ENCODE data around the gene ARID1B.

ARID1B gene

GRCh38 chr6:156804402-156804801 lies 27.2 kb downstream of the ARID1B start:
- H3K79me2 ChIP-seq (ENCODE audit: control insufficient read depth, insufficient read depth, low read length, poor library complexity) = peaks cover 15% of the 10 kb centered on the region
- no peaks in the 10 kb centered on the region for H3K27me3 ChIP-seq (ENCODE audit: insufficient read depth, low read length)
- H3K9me3 ChIP-seq (ENCODE audit: insufficient read depth, low read depth, low read length) = peaks cover 2% of the 10 kb centered on the region
- H4K91ac ChIP-seq (ENCODE audit: low read depth, low read length) = no peak overlapping the region
- WGBS (ENCODE audit: extremely low coverage, insufficient coverage, insufficient read length) = no CpG with 5 or more reads among the region's 4 CpGs
- H3K14ac ChIP-seq (ENCODE audit: low read length) = no peak overlapping the region
- H3K23ac ChIP-seq (ENCODE audit: low read length) = no peak overlapping the region
- no peak overlapping the region for H2BK12ac ChIP-seq (ENCODE audit: low read length)
- H2BK120ac ChIP-seq (ENCODE audit: insufficient read depth, low read length, poor library complexity) = no peak overlapping the region
- no peak overlapping the region for H2AFZ ChIP-seq (ENCODE audit: insufficient read depth, low read length, poor library complexity)
- no peak overlapping the region for H4K8ac ChIP-seq (ENCODE audit: low read depth, low read length)
- no peak overlapping the region for H4K12ac ChIP-seq (ENCODE audit: low read depth, low read length)
- DNase-seq = no peak
- no peak overlapping the region for H3K9ac ChIP-seq (ENCODE audit: low read length)
- peaks cover 0 to 2% of the 10 kb centered on the region in 2 experiments for H3K36me3 ChIP-seq (ENCODE audit: control insufficient read depth in 1 of 2, insufficient read depth in 2 of 2, low read length in 2 of 2)
- no peak overlapping the region for H2AK5ac ChIP-seq (ENCODE audit: low read length)
- H3K4me3 ChIP-seq (ENCODE audit: low read depth, low read length) = no peak overlapping the region
- H3K4me2 ChIP-seq (ENCODE audit: low read length) = no peak overlapping the region
- H3K4me1 ChIP-seq (ENCODE audit: control insufficient read depth in 1 of 2, insufficient read depth in 2 of 2, low read length in 2 of 2) = peaks cover 3 to 8% of the 10 kb centered on the region in 2 experiments
- no peak overlapping the region for H2BK5ac ChIP-seq (ENCODE audit: low read depth, low read length, poor library complexity)
- H3K4ac ChIP-seq (ENCODE audit: low read depth, low read length) = peak overlapping the region; percentile 91
- H3K79me1 ChIP-seq (ENCODE audit: low read length) = no peaks in the 10 kb centered on the region
- no peak overlapping the region for H3K27ac ChIP-seq (ENCODE audit: low read depth, low read length)
- H3K18ac ChIP-seq (ENCODE audit: low read length) = no peak overlapping the region

GRCh38 chr6:156806155-156806554 lies 29.0 kb downstream of the ARID1B start:
- WGBS (ENCODE audit: extremely low coverage, insufficient coverage, insufficient read length) = no CpG with 5 or more reads among the region's 4 CpGs
- H3K4me1 ChIP-seq (ENCODE audit: control insufficient read depth in 1 of 2, insufficient read depth in 2 of 2, low read length in 2 of 2) = peaks cover 3 to 8% of the 10 kb centered on the region in 2 experiments
- H3K79me1 ChIP-seq (ENCODE audit: low read length) = no peaks in the 10 kb centered on the region
- no peak overlapping the region for H3K4ac ChIP-seq (ENCODE audit: low read depth, low read length)
- no peak overlapping the region for H3K9ac ChIP-seq (ENCODE audit: low read length)
- H3K14ac ChIP-seq (ENCODE audit: low read length) = no peak overlapping the region
- DNase-seq = no peak
- no peak overlapping the region for H4K91ac ChIP-seq (ENCODE audit: low read depth, low read length)
- H3K9me3 ChIP-seq (ENCODE audit: insufficient read depth, low read depth, low read length) = peaks cover 2% of the 10 kb centered on the region
- peaks cover 2% of the 10 kb centered on the region in 2 experiments for H3K36me3 ChIP-seq (ENCODE audit: control insufficient read depth in 1 of 2, insufficient read depth in 2 of 2, low read length in 2 of 2)
- no peak overlapping the region for H4K12ac ChIP-seq (ENCODE audit: low read depth, low read length)
- no peak overlapping the region for H2AFZ ChIP-seq (ENCODE audit: insufficient read depth, low read length, poor library complexity)
- no peak overlapping the region for H4K8ac ChIP-seq (ENCODE audit: low read depth, low read length)
- H3K27ac ChIP-seq (ENCODE audit: low read depth, low read length) = no peak overlapping the region
- no peak overlapping the region for H3K4me2 ChIP-seq (ENCODE audit: low read length)
- H3K23ac ChIP-seq (ENCODE audit: low read length) = no peak overlapping the region
- no peak overlapping the region for H2BK12ac ChIP-seq (ENCODE audit: low read length)
- H3K79me2 ChIP-seq (ENCODE audit: control insufficient read depth, insufficient read depth, low read length, poor library complexity) = peaks cover 19% of the 10 kb centered on the region
- no peak overlapping the region for H2BK5ac ChIP-seq (ENCODE audit: low read depth, low read length, poor library complexity)
- no peak overlapping the region for H3K18ac ChIP-seq (ENCODE audit: low read length)
- no peak overlapping the region for H2BK120ac ChIP-seq (ENCODE audit: insufficient read depth, low read length, poor library complexity)
- H3K4me3 ChIP-seq (ENCODE audit: low read depth, low read length) = no peak overlapping the region
- H2AK5ac ChIP-seq (ENCODE audit: low read length) = no peak overlapping the region
- H3K27me3 ChIP-seq (ENCODE audit: insufficient read depth, low read length) = no peaks in the 10 kb centered on the region

- Histone ChIP-seq H2AK5ac (ENCODE audit: low read length) (no peak overlapping the region), H3K4me2 (ENCODE audit: low read length) (no peak overlapping the region), H4K12ac (ENCODE audit: low read depth, low read length) (no peak overlapping the region), H3K23ac (ENCODE audit: low read length) (no peak overlapping the region), H2BK5ac (ENCODE audit: low read depth, low read length, poor library complexity) (no peak overlapping the region), H3K4ac (ENCODE audit: low read depth, low read length) (peak overlapping the region; percentile 81), H3K9me3 (ENCODE audit: insufficient read depth, low read depth, low read length) (peaks cover 2% of the 10 kb centered on the region), H4K91ac (ENCODE audit: low read depth, low read length) (no peak overlapping the region), H2AFZ (ENCODE audit: insufficient read depth, low read length, poor library complexity) (no peak overlapping the region), H3K79me2 (ENCODE audit: control insufficient read depth, insufficient read depth, low read length, poor library complexity) (peaks cover 22% of the 10 kb centered on the region), H3K14ac (ENCODE audit: low read length) (no peak overlapping the region), H3K27ac (ENCODE audit: low read depth, low read length) (no peak overlapping the region), H3K36me3 (ENCODE audit: control insufficient read depth in 1 of 2, insufficient read depth in 2 of 2, low read length in 2 of 2) (peaks cover 2% of the 10 kb centered on the region in 2 experiments), H3K27me3 (ENCODE audit: insufficient read depth, low read length) (no peaks in the 10 kb centered on the region), H3K79me1 (ENCODE audit: low read length) (no peaks in the 10 kb centered on the region), H2BK12ac (ENCODE audit: low read length) (no peak overlapping the region), H3K4me3 (ENCODE audit: low read depth, low read length) (no peak overlapping the region), H4K8ac (ENCODE audit: low read depth, low read length) (no peak overlapping the region), H3K4me1 (ENCODE audit: control insufficient read depth in 1 of 2, insufficient read depth in 2 of 2, low read length in 2 of 2) (peaks cover 3 to 8% of the 10 kb centered on the region in 2 experiments), H3K9ac (ENCODE audit: low read length) (no peak overlapping the region), H3K18ac (ENCODE audit: low read length) (no peak overlapping the region), H2BK120ac (ENCODE audit: insufficient read depth, low read length, poor library complexity) (no peak overlapping the region)
- WGBS (ENCODE audit: extremely low coverage, insufficient coverage, insufficient read length) = no CpG with 5 or more reads among the region's 11 CpGs
- peak in 1 of 2 donors; percentile 31 for DNase-seq
These were observed 29.9 kb downstream of the ARID1B start for GRCh38 chr6:156807028-156807427.

GRCh38 chr6:156807795-156808194 lies 30.6 kb downstream of the ARID1B start:
- Histone ChIP-seq H2BK120ac (ENCODE audit: insufficient read depth, low read length, poor library complexity) (no peak overlapping the region), H3K4me3 (ENCODE audit: low read depth, low read length) (no peak overlapping the region), H3K27me3 (ENCODE audit: insufficient read depth, low read length) (no peaks in the 10 kb centered on the region), H3K27ac (ENCODE audit: low read depth, low read length) (no peak overlapping the region), H2AFZ (ENCODE audit: insufficient read depth, low read length, poor library complexity) (no peak overlapping the region), H2AK5ac (ENCODE audit: low read length) (no peak overlapping the region), H3K4ac (ENCODE audit: low read depth, low read length) (peak overlapping the region; percentile 72), H3K9ac (ENCODE audit: low read length) (no peak overlapping the region), H3K79me1 (ENCODE audit: low read length) (no peaks in the 10 kb centered on the region), H3K36me3 (ENCODE audit: control insufficient read depth in 1 of 2, insufficient read depth in 2 of 2, low read length in 2 of 2) (peaks cover 2% of the 10 kb centered on the region in 2 experiments), H2BK5ac (ENCODE audit: low read depth, low read length, poor library complexity) (no peak overlapping the region), H2BK12ac (ENCODE audit: low read length) (no peak overlapping the region), H3K79me2 (ENCODE audit: control insufficient read depth, insufficient read depth, low read length, poor library complexity) (peaks cover 24% of the 10 kb centered on the region), H3K18ac (ENCODE audit: low read length) (no peak overlapping the region), H4K12ac (ENCODE audit: low read depth, low read length) (no peak overlapping the region), H4K8ac (ENCODE audit: low read depth, low read length) (no peak overlapping the region), H3K14ac (ENCODE audit: low read length) (no peak overlapping the region), H3K9me3 (ENCODE audit: insufficient read depth, low read depth, low read length) (peaks cover 2% of the 10 kb centered on the region), H3K4me1 (ENCODE audit: control insufficient read depth in 1 of 2, insufficient read depth in 2 of 2, low read length in 2 of 2) (peaks cover 3 to 8% of the 10 kb centered on the region in 2 experiments), H3K4me2 (ENCODE audit: low read length) (no peak overlapping the region), H4K91ac (ENCODE audit: low read depth, low read length) (no peak overlapping the region), H3K23ac (ENCODE audit: low read length) (no peak overlapping the region)
- no CpG with 5 or more reads among the region's 6 CpGs for WGBS (ENCODE audit: extremely low coverage, insufficient coverage, insufficient read length)
- no peak for DNase-seq

All from trophoblast cell (in vitro differentiated cells and primary cell).